ENCODE results near the gene NPBWR2.

- TF ChIP-seq CTCF (IDR thresholded peaks at IDR 0.05): peak in 5 of 6 experiments; percentile 46 to 64 (median 59)
- no peak for TF ChIP-seq POLR2A (IDR thresholded peaks at IDR 0.05)
Observed at GRCh38 chr20:64083378-64083803, 24.0 kb downstream of the NPBWR2 start.
